NCI-H1092 treated with DMSO at 0.1 percent for 48 hours (cell line): Measurements from ENCODE around the gene MGAT5B.
"Not testable (repeated sequence)": the region's sequence is repeated elsewhere in the genome, so short reads cannot be mapped to it uniquely, and the experiment has no call there.

Experiments
- DNase-seq: peaks from one replicate; lab custom pipeline; 2025; lab: John Stamatoyannopoulos, UW

Gene MGAT5B

DNA sequence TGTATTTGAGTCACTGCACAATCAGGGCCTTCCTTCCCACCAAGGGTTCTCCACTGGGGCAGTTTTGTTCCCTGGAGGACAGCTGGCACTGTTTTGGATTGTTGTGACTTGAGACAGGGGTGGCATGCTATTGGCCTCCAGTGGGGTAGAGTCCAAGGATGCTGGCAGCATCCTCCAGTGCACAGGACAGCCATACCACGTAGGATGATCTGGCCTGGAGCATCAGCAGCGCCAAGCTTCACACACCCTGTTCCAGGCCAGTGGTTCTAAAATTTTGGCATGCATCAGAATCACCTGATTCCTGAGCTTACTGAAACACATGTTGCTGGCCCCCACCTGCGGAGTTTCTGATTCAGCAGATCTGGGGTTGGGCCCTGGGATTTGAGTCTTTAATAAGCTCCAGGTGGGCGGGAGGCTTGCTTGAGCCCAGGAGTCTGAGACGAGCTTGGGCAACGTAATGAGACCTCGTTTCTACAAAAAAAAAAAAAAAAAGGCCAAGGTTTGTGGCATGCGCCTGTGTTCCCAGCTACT, 83.2 kb downstream of the MGAT5B start:
- no peak for DNase-seq

DNA sequence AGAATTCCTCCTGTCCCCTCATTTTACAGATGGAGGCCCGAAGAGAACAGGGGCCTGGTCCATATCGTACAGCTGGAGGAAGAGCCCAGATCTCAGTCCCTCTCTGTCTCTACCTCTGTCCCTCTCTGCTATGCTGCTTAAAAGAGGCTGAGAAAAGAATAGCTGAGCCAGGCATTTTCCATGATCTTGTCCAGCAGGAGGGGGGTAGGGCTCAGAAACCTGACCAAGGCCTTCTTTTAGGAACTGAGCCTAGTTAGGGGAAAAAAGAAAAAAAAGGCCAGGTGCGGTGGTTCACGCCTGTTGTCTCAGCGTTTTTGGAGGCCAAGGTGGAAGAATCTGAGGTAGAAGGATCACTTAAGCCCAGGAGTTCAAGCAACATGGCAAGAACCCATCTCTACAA, 84.2 kb downstream of the MGAT5B start:
- DNase-seq = no peak

- no peak for DNase-seq
Measured at GRCh38 chr17:76953066-76953465, 84.9 kb downstream of the MGAT5B start.

- peak; percentile 47 for DNase-seq
Measured at GRCh38 chr17:76953946-76954345, 85.7 kb downstream of the MGAT5B start.

DNA sequence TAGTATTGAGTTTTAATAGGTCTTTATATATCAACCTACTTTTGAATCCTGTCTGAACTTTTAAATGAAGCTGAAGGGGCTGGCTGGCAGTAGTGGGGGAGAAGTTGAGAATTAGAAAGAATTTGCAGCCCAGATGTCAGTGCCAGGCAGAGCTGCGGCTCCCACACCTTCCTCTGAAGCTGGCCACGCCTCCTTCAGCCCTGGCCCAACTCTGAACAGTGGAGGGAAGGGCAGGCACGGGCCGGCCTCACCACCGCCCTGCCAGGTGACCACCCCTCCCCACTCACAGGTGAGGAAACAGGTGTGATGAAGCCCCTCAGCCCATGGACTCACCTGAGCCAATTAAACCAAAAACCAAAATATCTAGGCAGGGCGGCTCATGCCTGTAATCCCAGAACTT, 87.0 kb downstream of the MGAT5B start:
- DNase-seq = no peak

DNA sequence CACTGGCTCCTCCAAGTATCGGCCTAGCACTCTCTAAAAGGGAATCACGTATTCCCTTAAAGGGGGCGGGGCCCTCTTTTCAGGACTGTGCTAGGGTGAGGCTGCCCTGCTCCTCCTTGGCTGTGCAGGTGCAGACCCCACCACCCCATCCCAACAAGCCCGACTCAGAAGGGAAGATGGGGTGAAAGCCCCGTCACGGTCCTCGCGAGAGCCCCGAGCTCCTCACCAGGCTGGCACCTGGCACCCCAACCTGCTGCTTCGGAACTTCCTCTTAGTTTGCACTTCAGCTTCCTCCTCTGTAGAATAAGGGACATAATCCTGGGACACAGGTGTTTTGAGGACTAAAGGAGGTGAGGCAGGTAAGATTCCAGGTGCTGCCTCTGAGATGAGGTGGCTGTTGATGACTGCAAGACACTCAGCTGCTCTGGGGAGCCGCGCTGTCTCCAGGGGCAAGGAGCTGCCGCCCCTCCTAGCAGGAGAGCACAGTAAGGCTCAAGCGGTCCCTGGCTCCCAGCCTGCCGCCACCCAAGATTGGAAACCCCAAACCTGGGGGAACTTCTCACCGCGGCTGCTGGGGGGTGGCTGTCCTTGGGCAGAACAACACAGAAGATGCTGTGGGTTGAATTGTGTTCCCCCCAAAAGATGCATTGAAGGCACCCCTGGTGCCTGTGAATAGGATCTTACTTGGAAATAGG, 88.8 kb downstream of the MGAT5B start:
- no peak for DNase-seq

DNA sequence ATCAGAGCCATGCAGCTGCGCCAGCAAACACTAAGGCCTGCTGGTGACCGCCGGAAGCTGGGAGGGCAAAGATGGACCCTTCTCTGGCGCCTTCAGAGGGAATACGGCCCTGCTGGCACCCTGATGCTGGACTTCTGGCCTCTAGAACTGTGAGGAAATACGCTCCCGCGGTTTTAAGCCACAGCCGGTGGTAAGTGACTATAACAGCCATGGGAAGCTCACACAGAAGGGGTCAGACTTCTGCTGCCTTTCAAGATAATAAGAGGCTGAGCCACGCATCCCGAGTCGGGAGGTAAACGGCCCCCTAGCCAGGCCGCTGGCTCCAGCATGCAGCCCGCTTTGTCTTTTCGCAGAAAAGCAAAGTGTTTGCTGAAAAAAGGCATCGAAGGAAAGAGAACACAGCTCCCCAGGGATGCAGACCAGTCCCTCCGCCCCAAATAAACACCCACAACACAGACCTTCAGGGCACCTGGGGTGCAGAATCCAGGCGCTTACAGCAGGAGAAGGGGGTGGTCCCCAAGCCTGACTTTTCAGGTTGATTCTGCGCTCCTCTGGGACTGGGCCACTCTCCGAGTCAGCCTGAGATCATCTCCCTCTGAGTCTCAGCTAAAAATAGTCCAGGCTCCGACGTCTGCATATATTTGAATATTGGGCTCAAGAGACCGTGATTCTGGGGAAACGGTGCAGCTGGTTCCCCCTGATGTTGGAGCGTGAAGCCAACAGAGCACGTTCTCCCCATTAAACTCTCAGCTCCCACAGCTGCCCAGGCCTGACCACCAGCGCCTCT, 89.7 kb downstream of the MGAT5B start:
- peak; percentile 13 for DNase-seq

- no peak for DNase-seq
Measured at GRCh38 chr17:76958974-76959373, 90.8 kb downstream of the MGAT5B start.

- no peak for DNase-seq
Measured at GRCh38 chr17:76961869-76962268, 93.7 kb downstream of the MGAT5B start.

DNA sequence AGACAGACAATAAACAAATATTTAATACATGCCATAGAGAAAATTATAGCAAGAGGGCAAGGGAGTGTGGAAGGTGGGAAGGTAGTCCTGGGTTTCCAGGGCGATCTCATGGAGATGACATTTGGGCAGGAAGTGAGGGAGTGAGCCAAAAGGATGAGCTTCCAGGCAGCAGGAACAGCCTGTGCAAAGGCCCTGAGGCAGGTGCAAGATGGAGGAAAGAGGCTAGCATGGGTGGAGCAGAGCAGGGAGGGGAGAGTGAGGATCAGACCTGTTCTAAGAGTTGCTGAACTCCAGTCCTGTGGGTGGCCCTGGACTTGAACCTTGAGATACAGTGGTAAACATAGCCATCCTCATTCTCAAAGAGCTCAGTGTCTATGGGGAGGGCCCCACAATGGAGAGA, 94.7 kb downstream of the MGAT5B start:
- no peak for DNase-seq

GRCh38 chr17:76966016-76966415, 97.8 kb downstream of the MGAT5B start:
- no peak for DNase-seq

DNA sequence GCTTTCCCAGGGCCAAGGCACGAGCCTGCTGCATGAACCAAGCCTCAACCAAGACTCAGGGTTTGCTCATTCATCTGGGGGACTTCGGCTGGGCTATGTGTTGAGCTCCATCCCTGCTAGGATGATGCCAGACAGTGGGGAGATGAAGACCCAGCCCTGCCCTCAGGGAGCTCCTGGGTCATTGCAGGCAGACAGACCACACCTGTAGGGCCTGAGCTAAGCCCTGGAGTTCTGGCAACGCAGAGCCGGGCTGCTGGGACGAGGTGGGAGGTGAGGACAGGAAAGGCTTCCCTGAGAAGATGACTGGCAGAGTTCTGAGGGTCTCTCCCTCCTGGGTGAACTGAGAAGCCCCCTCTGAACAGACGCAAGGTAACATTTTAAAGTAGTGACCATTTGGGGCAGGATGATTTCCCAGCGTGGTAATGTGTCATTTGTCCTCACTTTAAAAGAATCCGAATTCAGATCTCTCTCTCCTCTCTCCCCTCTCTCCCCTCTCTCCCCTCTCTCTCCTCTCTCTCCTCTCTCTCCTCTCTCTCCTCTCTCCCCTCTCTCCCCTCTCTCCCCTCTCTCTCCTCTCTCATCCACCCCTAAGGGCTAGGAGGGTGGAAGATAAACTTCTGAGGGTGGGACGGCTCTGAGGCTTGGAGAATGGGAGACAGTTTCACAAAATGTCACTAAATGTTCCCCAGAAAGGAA, 98.4 kb downstream of the MGAT5B start:
- DNase-seq = no peak

GRCh38 chr17:76967762-76968161, 99.6 kb downstream of the MGAT5B start:
- DNase-seq = no peak

DNA sequence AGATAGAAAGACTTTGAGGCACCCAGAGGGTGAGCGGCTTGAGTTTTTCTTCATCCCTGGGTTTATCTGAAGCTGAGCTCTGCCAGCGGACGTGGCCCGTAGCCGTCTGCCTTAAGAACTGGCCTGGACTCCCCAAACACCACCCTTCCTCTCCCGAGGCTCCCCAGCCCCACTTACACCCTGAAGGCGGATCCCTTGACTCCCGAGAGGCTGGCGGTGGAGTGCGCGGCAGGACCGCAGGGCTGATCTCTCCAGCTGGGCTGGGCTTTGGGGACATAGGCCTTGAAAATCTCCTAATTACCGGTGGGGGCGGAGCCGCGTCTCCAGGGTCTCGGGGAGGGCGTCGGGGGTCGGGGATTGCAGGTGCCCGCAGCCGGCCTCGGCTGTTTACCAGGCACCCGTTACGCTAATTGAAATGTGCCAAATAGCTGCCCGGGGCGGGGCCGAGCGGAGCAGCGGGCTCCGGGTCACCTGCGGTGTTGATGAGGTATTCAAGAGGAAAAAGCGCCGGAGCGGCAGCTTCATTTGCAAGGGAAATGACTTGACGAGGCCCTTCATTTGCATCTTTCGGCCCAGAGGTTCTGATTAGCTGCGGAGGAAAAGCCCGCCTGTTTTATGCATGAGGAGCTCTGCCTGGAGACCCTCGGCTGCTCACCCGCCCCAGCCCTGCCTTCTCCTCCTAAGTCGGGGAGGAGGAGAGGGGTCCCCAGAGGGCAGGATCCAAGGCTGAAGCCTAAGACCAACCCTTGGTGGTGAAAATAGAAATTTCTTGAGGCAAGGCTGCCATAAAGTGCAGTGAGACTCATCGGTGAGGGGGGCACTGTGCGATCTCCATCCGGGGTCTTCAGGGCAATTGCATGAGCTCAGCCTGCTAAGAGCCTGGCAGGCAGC, 100.7 kb downstream of the MGAT5B start:
- DNase-seq = peak; percentile 93

DNA sequence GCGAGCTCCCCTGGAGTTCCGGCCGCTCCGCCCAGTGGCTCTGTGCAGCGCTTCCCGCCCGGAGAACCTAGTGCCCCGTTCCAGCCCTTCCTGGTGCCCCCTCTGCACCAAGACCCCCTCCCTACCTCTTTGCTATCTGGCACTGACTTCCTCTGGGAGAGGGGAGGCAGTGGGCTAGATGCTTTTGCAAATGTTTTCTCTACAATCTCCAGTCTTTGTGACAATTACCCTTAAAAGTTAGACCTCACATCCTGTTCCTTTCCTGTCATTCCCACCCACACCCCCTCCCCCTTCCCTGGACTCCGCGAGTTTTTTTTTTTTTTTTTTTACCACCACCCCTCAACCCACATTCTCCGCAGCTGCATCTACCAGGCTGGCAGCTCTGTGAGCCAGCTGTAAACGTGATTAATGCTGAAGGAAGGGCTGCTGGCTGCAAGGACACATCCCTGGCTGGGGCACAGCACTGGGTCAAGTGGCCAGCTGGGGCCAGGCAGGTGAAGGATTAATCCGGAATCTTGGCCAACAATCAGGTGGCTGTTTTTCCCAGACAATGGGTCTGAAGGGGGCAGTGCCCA, 101.5 kb downstream of the MGAT5B start:
- DNase-seq = peak; percentile 80

DNA sequence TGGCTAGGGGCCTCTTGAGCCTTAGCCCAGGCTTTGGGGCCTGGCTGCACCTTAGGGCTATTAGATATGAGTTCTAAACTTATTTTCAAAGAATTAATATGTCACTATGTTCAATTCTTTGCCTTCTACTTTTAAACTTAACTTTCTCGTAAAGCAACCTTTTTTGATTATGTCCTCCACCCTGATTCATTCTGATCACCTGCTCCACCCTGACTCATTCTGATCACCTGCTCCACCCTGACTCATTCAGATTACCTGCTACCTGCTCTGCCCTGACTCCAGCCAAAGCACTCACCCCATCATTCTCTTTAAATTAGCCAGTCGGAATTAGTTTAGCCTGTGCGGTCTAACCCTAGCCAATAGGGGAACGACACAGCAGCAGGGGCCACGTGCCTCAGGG, 102.0 kb downstream of the MGAT5B start:
- DNase-seq = not testable (repeated sequence)

GRCh38 chr17:76972046-76972641, 103.9 kb downstream of the MGAT5B start:
- DNase-seq = no peak

DNA sequence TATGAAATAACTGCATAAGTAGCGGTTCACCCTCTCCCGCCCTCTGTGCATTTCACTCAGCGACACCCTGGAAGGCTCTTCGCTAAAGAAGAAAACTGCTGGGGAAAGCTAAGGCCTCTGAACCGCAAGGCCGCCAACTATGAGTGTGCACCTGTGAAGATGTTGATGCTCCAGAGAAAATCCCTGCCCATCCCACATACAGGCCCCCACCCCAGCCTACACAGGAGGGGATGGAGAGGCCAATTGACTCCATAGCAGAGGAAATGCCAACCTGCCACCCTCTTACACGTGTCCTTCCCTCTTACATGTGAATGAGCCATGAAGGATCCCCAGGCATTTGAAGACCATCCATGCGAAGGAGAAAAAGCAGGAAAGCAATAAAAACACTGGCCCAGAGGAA, 104.8 kb downstream of the MGAT5B start:
- DNase-seq = no peak

- no peak for DNase-seq
Measured at GRCh38 chr17:76974721-76975120, 106.5 kb downstream of the MGAT5B start.

GRCh38 chr17:76978050-76978449, 109.8 kb downstream of the MGAT5B start:
- not testable (repeated sequence) for DNase-seq
